ENCODE data around the gene DNLZ.

DNLZ gene

DNA sequence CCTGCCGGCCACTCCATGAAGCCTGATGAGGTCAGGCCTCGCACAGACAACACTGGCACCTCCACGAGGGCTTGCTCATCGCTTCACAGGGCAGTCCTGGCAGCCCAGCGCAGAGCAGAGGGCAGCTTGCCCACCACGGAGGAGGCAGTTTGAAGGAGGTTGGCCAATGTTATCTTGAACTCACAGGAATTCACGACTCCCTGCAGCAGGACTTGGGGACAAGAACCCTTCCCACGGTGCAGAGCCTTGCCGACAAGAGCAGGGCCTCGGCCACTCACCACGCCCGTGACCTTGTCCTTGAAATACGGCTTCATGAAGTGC, 31.4 kb upstream of the DNLZ start:
- Histone ChIP-seq H3K36me3 (ENCODE audit: control insufficient read depth in 1 of 2, insufficient read depth in 2 of 2, low read length in 2 of 2) (peaks cover 31 to 67% of the 10 kb centered on the region in 2 donors), H3K9me3 (ENCODE audit: control insufficient read depth in 1 of 2, low read length in 2 of 2) (no peaks in the 10 kb centered on the region), H3K4me3 (ENCODE audit: low read depth in 1 of 2, low read length in 2 of 2) (no peak overlapping the region), H3K27ac (ENCODE audit: low read length) (no peak overlapping the region), H3K4me1 (ENCODE audit: control insufficient read depth in 1 of 2, insufficient read depth in 2 of 2, low read length in 2 of 2) (peaks cover 0 to 12% of the 10 kb centered on the region in 2 donors), H3K27me3 (ENCODE audit: low read depth, low read length) (no peaks in the 10 kb centered on the region)

DNA sequence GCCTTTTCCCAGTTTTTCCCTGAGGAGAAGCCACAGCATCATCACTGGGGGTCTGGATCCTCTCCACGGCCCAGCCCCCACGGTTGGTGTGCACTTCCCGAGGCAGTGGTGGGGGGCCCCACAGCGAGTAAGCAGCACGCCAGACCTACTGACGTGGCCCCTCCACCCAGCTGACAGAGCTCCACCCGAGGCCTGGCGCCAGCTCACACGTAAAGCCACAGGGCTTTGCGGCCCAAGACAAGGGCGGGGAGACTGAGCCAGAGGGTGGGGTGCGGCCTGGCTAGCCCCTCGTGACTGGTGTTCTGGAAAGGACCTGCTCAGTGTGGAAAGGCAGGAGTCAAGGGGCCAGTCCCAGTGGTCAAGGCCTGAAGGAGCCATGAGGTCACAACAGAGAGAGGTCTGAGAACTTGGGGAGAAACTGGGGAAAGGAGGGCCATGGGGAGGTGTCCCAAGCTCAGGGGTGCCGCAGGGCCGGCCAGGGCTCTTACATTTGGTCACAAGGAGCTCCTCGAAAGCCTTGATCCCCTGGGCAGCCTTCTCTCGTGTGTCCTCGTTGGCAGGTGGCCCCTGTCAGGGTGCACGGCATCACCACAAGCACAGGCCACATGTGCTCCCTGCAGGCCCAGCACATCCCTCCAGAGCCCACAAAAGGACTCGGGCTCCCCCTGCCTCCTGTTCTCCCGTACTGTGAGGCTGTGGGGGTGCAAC, 30.9 kb upstream of the DNLZ start:
- Histone ChIP-seq H3K4me1 (ENCODE audit: control insufficient read depth in 1 of 2, insufficient read depth in 2 of 2, low read length in 2 of 2) (peaks cover 0 to 11% of the 10 kb centered on the region in 2 donors), H3K36me3 (ENCODE audit: control insufficient read depth in 1 of 2, insufficient read depth in 2 of 2, low read length in 2 of 2) (peaks cover 35 to 72% of the 10 kb centered on the region in 2 donors), H3K4me3 (ENCODE audit: low read depth in 1 of 2, low read length in 2 of 2) (no peak overlapping the region), H3K27ac (ENCODE audit: low read length) (no peak overlapping the region), H3K27me3 (ENCODE audit: low read depth, low read length) (no peaks in the 10 kb centered on the region), H3K9me3 (ENCODE audit: control insufficient read depth in 1 of 2, low read length in 2 of 2) (no peaks in the 10 kb centered on the region)

GRCh38 chr9:136393531-136393930, 30.0 kb upstream of the DNLZ start:
- H3K4me3 ChIP-seq (ENCODE audit: low read depth in 1 of 2, low read length in 2 of 2) = no peak overlapping the region
- H3K9me3 ChIP-seq (ENCODE audit: control insufficient read depth in 1 of 2, low read length in 2 of 2) = no peaks in the 10 kb centered on the region
- H3K27ac ChIP-seq (ENCODE audit: low read length) = no peak overlapping the region
- peaks cover 45 to 81% of the 10 kb centered on the region in 2 donors for H3K36me3 ChIP-seq (ENCODE audit: control insufficient read depth in 1 of 2, insufficient read depth in 2 of 2, low read length in 2 of 2)
- no peaks in the 10 kb centered on the region for H3K27me3 ChIP-seq (ENCODE audit: low read depth, low read length)
- peaks cover 0 to 2% of the 10 kb centered on the region in 2 donors for H3K4me1 ChIP-seq (ENCODE audit: control insufficient read depth in 1 of 2, insufficient read depth in 2 of 2, low read length in 2 of 2)

- Histone ChIP-seq H3K27me3 (ENCODE audit: low read depth, low read length) (no peaks in the 10 kb centered on the region), H3K9me3 (ENCODE audit: control insufficient read depth in 1 of 2, low read length in 2 of 2) (no peaks in the 10 kb centered on the region), H3K4me3 (ENCODE audit: low read depth in 1 of 2, low read length in 2 of 2) (no peak overlapping the region), H3K27ac (ENCODE audit: low read length) (no peak overlapping the region), H3K4me1 (ENCODE audit: control insufficient read depth in 1 of 2, insufficient read depth in 2 of 2, low read length in 2 of 2) (no peaks in the 10 kb centered on the region), H3K36me3 (ENCODE audit: control insufficient read depth in 1 of 2, insufficient read depth in 2 of 2, low read length in 2 of 2) (peaks cover 49 to 88% of the 10 kb centered on the region in 2 donors)
Observed at GRCh38 chr9:136392538-136393449, 29.2 kb upstream of the DNLZ start.

DNA sequence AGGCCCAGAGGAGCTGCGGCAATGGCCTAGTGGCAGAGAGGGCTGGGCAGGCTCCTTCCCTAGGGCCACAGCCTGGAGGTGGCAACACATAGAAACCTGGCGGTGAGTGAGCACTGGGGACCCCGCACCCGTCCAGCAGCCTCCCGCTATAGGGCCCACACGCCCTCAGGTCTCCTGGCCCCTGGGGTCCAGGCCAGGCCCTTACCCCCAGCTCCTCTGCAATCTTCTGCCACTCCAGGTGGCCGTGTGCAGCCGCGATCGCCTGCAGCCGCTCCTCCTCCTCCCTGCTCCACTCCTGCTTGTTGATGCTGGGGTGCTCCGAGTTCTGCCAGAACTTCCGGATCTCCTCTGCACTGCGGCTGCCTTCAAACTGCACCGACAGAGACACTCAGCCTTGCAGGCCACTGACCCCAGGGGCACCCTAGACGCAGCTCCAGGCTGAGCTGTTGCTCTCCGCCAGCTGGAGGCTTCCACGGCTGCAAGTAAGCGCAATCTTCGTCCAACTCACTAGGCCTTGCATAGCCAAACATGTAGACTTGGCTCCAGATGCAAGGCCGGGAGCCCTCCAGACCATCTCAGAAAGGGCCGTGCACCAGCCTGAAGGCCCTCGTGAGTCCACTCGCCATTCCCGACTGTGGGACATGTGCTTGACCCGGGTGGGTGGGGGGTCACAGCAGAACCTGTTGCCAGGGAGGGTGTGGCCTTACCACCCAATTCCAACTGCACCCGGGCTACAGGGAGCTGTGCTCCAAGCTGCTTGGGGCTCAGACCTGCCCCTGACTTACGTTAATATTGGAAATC, 28.4 kb upstream of the DNLZ start:
- H3K27ac ChIP-seq (ENCODE audit: low read length) = no peak overlapping the region
- no peaks in the 10 kb centered on the region for H3K9me3 ChIP-seq (ENCODE audit: control insufficient read depth in 1 of 2, low read length in 2 of 2)
- H3K4me3 ChIP-seq (ENCODE audit: low read depth in 1 of 2, low read length in 2 of 2) = no peak overlapping the region
- H3K4me1 ChIP-seq (ENCODE audit: control insufficient read depth in 1 of 2, insufficient read depth in 2 of 2, low read length in 2 of 2) = no peaks in the 10 kb centered on the region
- no peaks in the 10 kb centered on the region for H3K27me3 ChIP-seq (ENCODE audit: low read depth, low read length)
- H3K36me3 ChIP-seq (ENCODE audit: control insufficient read depth in 1 of 2, insufficient read depth in 2 of 2, low read length in 2 of 2) = peaks cover 52 to 92% of the 10 kb centered on the region in 2 donors

DNA sequence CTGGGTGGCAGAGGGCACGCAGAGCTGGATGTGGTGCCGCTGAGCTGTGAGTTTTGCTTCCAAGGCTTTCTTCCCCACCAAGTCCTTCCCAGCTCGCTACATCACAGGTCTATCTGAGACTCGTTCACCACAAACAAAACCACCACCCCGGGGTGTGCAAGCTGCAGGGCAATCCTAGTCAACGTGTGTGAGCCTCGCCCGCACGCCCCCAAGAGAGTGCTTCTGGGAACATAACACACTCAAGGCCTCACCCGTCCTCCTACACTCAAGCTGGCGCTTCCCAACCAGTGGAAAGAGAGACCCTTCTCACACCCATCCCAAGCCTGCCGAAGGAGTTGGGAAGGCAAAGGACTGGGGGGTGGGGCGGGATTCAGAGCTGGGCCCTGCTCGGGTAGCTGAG, 25.9 kb upstream of the DNLZ start:
- no peak overlapping the region for H3K4me3 ChIP-seq (ENCODE audit: low read depth in 1 of 2, low read length in 2 of 2)
- H3K36me3 ChIP-seq (ENCODE audit: control insufficient read depth in 1 of 2, insufficient read depth in 2 of 2, low read length in 2 of 2) = peaks cover 51 to 87% of the 10 kb centered on the region in 2 donors
- no peaks in the 10 kb centered on the region for H3K27me3 ChIP-seq (ENCODE audit: low read depth, low read length)
- no peaks in the 10 kb centered on the region for H3K9me3 ChIP-seq (ENCODE audit: control insufficient read depth in 1 of 2, low read length in 2 of 2)
- no peaks in the 10 kb centered on the region for H3K4me1 ChIP-seq (ENCODE audit: control insufficient read depth in 1 of 2, insufficient read depth in 2 of 2, low read length in 2 of 2)
- no peak overlapping the region for H3K27ac ChIP-seq (ENCODE audit: low read length)

DNA sequence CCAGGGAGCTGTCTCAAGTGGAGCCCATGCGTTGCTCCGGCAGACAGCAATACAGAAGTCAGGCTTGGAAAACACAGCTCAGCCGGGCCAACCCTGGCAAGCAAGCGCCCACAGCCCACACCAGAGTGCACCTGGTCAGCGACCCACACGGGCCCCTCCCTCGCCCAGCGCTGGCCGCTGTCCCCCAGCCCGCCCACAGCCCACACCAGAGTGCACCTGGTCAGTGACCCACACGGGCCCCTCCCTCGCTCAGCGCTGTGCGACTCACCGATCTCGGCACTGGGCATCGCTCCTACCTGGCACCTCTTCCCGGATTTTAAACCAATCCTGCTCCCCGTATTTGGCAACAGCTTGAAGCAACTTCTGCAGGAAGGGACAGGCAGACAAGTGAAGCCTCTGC, 23.7 kb upstream of the DNLZ start:
- Histone ChIP-seq H3K36me3 (ENCODE audit: control insufficient read depth in 1 of 2, insufficient read depth in 2 of 2, low read length in 2 of 2) (peaks cover 51 to 87% of the 10 kb centered on the region in 2 donors), H3K4me1 (ENCODE audit: control insufficient read depth in 1 of 2, insufficient read depth in 2 of 2, low read length in 2 of 2) (no peaks in the 10 kb centered on the region), H3K27me3 (ENCODE audit: low read depth, low read length) (no peaks in the 10 kb centered on the region), H3K9me3 (ENCODE audit: control insufficient read depth in 1 of 2, low read length in 2 of 2) (no peaks in the 10 kb centered on the region), H3K4me3 (ENCODE audit: low read depth in 1 of 2, low read length in 2 of 2) (no peak overlapping the region), H3K27ac (ENCODE audit: low read length) (no peak overlapping the region)

GRCh38 chr9:136386018-136386417, 22.5 kb upstream of the DNLZ start:
- H3K4me3 ChIP-seq (ENCODE audit: low read depth in 1 of 2, low read length in 2 of 2) = no peak overlapping the region
- H3K27me3 ChIP-seq (ENCODE audit: low read depth, low read length) = no peaks in the 10 kb centered on the region
- H3K27ac ChIP-seq (ENCODE audit: low read length) = no peak overlapping the region
- peaks cover 40 to 87% of the 10 kb centered on the region in 2 donors for H3K36me3 ChIP-seq (ENCODE audit: control insufficient read depth in 1 of 2, insufficient read depth in 2 of 2, low read length in 2 of 2)
- H3K4me1 ChIP-seq (ENCODE audit: control insufficient read depth in 1 of 2, insufficient read depth in 2 of 2, low read length in 2 of 2) = no peaks in the 10 kb centered on the region
- no peaks in the 10 kb centered on the region for H3K9me3 ChIP-seq (ENCODE audit: control insufficient read depth in 1 of 2, low read length in 2 of 2)

DNA sequence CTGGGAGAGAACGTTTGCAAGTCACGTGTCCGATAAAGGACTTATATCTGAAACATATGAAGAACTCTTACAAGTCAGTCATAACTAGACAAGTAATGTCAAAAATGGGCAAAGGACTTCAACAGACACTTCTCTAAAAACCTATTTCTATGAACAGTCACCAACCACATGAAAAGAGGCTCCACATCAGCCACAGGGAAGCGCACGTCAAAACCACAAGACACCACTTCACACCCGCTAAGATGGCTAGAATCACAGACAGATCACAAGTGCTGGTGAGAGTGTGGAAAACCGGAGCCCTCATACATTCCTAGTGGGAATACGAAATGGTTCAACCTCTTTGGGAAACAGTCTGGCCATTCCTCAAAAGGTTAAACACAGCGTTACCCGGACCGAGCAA, 21.5 kb upstream of the DNLZ start:
- peaks cover 39 to 92% of the 10 kb centered on the region in 2 donors for H3K36me3 ChIP-seq (ENCODE audit: control insufficient read depth in 1 of 2, insufficient read depth in 2 of 2, low read length in 2 of 2)

DNA sequence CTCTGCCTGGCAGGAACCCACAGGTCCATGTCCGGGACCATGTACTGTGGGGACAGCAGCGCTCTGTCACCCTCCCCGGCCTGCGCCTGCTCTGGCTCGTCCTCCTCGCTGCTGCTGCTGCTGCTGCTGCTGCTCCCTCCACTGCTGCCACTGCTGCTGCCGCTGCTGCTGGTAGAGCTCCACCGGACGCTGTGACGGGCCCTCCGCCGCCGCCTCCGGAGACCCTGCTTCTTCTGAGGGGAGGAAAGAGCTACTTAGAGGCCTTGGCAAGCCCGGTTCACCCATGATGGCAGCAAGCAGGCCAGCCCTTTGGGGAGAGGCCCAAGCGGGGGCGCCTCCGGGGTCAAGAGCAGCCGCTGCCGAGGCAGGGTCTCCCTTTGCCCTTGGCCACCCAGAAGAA, 19.9 kb upstream of the DNLZ start:
- H3K36me3 ChIP-seq (ENCODE audit: control insufficient read depth in 1 of 2, insufficient read depth in 2 of 2, low read length in 2 of 2) = peaks cover 30 to 92% of the 10 kb centered on the region in 2 donors
- no peaks in the 10 kb centered on the region for H3K4me1 ChIP-seq (ENCODE audit: control insufficient read depth in 1 of 2, insufficient read depth in 2 of 2, low read length in 2 of 2)
- H3K9me3 ChIP-seq (ENCODE audit: control insufficient read depth in 1 of 2, low read length in 2 of 2) = no peaks in the 10 kb centered on the region
- no peak overlapping the region for H3K27ac ChIP-seq (ENCODE audit: low read length)
- no peak overlapping the region for H3K4me3 ChIP-seq (ENCODE audit: low read depth in 1 of 2, low read length in 2 of 2)
- H3K27me3 ChIP-seq (ENCODE audit: low read depth, low read length) = no peaks in the 10 kb centered on the region

More for the DNA sequence above, 21.5 kb upstream of the DNLZ start:
- Histone ChIP-seq H3K27ac (ENCODE audit: low read length) (no peak overlapping the region), H3K9me3 (ENCODE audit: control insufficient read depth in 1 of 2, low read length in 2 of 2) (no peaks in the 10 kb centered on the region), H3K4me1 (ENCODE audit: control insufficient read depth in 1 of 2, insufficient read depth in 2 of 2, low read length in 2 of 2) (no peaks in the 10 kb centered on the region), H3K27me3 (ENCODE audit: low read depth, low read length) (no peaks in the 10 kb centered on the region), H3K4me3 (ENCODE audit: low read depth in 1 of 2, low read length in 2 of 2) (no peak overlapping the region)

DNA sequence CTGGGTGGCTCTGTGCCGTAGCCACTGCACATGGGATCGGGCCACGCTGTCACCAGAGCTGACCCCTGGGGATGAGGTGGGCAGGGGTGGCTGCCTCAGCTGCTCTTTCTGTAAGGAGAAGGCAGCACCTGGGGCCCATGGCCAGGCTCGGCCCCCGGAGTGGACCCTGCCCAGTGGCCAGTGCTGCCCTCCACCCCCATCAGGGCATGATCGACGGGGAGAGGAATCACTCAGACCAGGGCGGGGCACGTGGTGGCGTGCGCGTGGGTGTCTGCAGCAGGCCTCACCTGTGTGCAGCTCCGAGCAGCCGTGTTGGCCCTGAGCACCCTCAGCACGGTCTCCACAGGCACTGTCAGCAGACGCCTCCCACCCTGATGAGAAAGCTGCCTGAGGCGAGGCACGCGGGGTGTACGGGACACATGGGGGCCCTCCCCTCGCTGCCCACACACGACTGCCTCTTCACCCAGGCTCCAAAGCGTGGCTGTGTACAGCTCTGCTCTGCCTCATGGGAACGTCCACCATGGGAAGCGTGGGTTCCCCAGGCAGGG, 18.5 kb upstream of the DNLZ start:
- H3K27ac ChIP-seq (ENCODE audit: low read length) = no peak overlapping the region
- no peaks in the 10 kb centered on the region for H3K9me3 ChIP-seq (ENCODE audit: control insufficient read depth in 1 of 2, low read length in 2 of 2)
- H3K4me3 ChIP-seq (ENCODE audit: low read depth in 1 of 2, low read length in 2 of 2) = no peak overlapping the region
- peaks cover 21 to 84% of the 10 kb centered on the region in 2 donors for H3K36me3 ChIP-seq (ENCODE audit: control insufficient read depth in 1 of 2, insufficient read depth in 2 of 2, low read length in 2 of 2)
- H3K27me3 ChIP-seq (ENCODE audit: low read depth, low read length) = no peaks in the 10 kb centered on the region
- H3K4me1 ChIP-seq (ENCODE audit: control insufficient read depth in 1 of 2, insufficient read depth in 2 of 2, low read length in 2 of 2) = no peaks in the 10 kb centered on the region
